ENCODE results near the gene LSM14A.

DNA sequence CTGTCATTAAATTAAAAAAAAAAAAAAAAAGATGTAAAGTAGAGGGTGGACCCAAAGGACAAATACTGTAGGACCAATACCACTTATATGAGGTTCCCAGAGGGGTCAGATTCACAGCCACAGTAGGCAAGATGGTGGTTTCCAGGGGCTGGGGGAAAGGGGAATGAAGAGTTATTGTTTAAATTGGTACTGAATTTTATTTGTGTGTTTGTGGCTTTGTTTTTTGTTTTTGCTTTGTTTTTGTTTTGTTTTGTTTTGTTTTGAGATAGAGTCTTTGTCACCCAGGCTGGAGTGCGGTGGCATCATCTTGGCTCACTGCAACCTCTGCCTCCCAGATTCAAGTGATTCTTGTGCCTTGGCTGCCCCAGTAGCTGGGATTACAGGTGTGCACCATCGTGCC lies 17.9 kb upstream of the LSM14A start:
- TF ChIP-seq, protein P1, sequence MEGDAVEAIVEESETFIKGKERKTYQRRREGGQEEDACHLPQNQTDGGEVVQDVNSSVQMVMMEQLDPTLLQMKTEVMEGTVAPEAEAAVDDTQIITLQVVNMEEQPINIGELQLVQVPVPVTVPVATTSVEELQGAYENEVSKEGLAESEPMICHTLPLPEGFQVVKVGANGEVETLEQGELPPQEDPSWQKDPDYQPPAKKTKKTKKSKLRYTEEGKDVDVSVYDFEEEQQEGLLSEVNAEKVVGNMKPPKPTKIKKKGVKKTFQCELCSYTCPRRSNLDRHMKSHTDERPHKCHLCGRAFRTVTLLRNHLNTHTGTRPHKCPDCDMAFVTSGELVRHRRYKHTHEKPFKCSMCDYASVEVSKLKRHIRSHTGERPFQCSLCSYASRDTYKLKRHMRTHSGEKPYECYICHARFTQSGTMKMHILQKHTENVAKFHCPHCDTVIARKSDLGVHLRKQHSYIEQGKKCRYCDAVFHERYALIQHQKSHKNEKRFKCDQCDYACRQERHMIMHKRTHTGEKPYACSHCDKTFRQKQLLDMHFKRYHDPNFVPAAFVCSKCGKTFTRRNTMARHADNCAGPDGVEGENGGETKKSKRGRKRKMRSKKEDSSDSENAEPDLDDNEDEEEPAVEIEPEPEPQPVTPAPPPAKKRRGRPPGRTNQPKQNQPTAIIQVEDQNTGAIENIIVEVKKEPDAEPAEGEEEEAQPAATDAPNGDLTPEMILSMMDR (conservative IDR thresholded peaks at IDR 0.05; ENCODE audit: low read length) = no peak
- no peak for TF ChIP-seq EZH2phosphoT487 (IDR thresholded peaks at IDR 0.05; ENCODE audit: borderline replicate concordance)
